Ureter (tissue), 1 donor: ENCODE results near the gene MCF2L2. TPM values are rescaled to one million over a fixed set of nuclear protein-coding genes. Genes with fewer than 3 reads are reported as not detected.
A peak's percentile ranks its signal among the peaks of the same experiment; 100 is the strongest.

Experiments
- DNase-seq: peaks from one replicate; pipeline ENCODE4 v3.0.0-alpha.2; 2020; ENCODE audit warnings: low spot score
- total RNA-seq: library from RNA; stranded (reverse); gene quantifications from one replicate; pipeline ENCODE4 v1.2.4, GENCODE V29; 2023
- donor health status: DM: yes; HTN: yes; CAD: no.

The MCF2L2 gene
- total RNA-seq, 1 donor from 2014 or later: 3.0 TPM

DNA sequence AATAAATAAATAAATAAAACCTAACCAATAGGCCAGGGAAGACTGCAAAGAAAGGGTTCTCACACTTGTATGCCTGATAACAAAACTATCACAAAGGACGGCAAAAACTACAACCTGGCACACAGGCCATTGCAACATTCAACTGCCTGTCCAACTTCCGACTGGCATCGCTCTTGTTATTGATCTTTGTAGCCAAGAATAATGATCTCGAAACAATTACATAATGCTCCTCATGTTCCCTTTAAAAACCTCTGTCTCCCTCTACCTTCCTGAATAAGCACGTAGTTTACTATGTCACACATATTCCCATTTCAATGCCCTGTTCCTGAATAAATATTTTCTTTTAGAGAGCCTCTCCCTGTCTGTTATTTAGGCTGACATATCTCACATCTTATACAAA, 101.1 kb downstream of the MCF2L2 start:
- no peak for DNase-seq

DNA sequence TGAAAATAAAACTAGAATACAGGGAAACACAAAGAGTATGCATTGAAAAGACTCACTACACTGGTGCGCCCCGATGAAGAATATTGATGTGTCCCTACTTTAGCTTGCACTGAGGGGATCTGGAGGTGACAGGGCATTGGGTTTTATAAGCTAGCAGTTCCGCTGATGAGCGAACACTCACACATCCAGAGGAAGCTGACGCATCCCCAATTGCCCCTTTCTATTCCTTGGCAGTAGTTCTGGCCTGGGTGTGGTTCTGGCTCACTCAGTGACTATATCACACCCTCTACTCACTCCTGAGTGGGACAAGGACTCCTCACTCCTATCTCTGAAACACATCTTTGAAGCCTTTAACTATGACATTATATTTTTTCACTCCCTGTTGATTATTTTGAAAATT, 104.3 kb downstream of the MCF2L2 start:
- no peak for DNase-seq

DNA sequence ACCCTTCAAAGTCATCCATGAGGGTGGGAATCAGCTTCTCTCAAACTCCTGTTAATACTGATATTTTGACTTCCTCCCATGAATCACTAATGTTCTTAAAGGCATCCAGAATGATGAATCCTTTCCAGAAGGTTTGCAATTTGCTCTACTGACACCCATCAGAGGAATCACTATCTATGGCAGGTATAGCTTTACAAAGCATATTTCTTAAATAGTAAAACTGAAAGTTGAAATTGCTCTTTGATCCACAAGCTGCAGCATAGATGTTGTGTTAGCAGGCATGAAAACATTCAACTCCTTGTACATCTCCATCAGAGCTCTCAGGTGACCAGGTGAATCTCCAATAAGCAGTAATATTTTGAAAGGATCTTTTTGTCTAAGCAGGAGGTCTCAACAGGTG, 109.0 kb downstream of the MCF2L2 start:
- DNase-seq: no peak

DNA sequence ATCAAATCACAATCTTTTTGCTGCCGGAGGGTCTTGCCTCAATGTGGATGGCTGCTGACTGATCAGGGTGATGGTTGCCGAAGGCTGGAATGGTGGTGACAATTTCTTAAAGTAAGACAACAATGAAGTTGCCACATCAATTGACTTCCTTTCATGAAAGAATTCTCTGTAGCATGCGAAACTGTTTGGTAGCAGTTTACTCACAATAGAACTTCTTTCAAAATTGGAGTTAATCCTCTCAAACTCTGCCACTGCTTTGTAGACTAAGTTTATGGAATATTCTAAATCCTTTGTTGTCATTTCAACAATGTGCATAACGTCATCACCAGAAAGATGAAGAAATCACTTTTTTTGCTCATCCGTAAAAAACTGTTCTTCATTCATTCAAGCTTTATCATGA, 109.5 kb downstream of the MCF2L2 start:
- no peak for DNase-seq

DNA sequence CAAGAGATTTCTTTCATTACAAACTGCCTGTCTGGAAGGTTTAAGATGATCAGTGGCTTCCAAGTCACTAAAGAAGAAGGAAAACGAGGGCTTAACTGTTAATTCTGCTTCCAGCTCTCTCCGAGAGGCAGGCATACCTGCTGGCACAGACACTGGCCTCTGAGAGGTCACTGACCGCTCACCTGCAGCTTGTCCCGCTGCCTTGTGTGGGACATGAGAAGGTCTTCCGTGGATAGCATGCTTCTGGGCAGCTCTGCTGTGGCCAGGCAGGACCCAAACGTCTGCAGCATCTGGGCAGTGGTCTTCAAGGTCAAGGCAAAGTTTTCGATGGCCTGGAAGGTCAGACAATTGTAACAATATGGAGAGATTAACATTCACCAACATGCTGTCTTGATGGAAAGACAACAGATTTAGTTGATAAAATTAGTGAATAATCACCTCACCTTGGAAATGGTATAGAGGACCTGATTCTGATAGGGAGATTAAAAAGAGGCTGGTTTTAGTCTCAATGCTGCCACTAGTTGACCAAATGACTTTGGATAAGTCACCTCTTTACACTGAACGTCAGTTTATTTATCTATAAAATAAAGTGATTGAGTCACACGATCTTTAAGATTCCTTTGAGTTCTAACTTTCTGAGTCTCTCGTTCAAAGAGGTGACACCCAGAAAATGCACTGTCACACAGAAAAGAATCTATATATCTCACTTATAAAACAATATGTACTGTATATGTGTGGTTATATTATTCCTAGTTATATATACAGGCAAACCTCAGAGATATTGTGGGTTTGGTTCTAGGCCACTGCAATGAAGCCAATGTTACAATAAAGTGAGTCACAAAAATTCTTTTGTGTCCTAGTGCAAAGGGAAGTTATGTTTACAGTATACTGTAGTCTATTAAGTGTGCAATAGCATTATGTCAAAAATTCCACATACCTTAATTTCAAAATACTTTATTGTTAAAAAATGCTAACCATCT, 110.2 kb downstream of the MCF2L2 start:
- no peak for DNase-seq

DNA sequence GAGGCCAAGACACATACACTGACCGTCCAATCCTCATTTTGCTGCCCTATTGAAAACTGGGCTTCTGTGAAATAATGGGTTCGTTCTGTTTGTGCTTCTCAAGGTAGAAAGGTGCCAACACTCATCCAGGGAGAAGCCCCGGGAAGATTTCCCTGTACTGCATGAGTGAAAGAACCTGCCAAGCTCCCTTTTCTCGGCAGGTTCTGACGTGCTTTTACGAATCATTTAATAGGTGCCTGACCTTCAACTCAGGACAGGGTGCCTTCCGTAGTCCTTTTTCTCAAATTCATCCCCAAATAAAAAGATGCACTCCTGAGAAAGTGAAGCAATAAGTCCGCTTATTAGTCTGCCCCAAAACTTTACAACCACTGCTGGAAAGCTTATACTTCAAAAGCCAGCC, 111.1 kb downstream of the MCF2L2 start:
- no peak for DNase-seq

DNA sequence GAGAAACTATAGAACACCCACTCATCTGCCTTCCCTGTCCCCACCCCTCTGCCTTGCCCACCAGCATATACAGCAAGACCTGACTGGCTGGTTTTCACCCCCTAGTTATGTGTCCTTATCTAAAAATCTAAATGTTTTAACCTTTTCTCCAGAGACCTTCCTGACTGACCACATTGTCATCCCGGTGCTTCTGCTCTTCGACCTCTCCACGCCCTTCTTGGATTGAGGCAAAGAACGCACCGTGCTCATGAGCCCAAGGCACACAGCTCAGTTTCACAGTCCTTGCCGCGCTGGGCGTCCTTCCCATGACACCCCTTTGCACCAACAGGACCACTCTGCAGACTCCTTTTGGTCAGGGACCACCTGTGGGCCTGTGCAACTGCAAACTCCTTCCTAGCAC, 112.7 kb downstream of the MCF2L2 start:
- peak; percentile 23 for DNase-seq

DNA sequence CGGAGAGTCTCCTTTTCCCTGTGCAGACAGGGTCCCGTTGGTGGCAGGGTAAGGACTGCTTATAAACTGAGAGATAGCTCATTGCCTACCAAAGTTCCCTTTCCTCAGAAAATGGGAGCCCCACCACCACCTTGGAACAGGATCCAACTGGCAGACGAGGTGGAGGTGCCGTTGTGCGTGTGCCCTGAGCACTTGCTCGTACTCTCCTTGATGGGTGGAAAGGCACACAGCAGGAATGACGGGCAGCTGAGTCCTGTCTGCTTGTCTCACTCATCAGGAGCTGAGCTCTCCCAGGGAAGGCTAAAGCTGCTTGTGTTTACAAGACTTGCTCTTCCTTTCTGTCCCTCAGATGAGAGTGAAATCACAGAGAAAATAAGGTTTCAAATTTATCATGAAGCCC, 114.7 kb downstream of the MCF2L2 start:
- no peak for DNase-seq

DNA sequence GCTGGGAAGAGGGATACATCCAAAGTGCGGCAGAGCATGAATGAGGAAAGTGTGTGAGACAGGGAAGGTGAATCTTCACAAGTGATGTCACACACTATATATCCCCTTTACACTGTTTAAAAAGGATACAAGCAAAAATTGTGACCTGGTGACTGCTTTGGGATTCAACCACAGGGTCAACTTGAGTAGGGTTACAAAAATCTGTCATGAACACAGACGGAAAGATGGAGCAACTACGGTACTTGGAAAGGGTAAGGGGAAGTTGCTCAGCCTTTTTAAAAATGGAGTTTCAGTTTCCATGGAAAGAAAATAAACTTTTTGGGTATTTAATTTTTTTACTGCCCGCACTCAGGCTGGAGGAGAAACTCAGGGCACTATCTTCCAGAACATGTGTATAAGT, 115.1 kb downstream of the MCF2L2 start:
- DNase-seq: no peak

DNA sequence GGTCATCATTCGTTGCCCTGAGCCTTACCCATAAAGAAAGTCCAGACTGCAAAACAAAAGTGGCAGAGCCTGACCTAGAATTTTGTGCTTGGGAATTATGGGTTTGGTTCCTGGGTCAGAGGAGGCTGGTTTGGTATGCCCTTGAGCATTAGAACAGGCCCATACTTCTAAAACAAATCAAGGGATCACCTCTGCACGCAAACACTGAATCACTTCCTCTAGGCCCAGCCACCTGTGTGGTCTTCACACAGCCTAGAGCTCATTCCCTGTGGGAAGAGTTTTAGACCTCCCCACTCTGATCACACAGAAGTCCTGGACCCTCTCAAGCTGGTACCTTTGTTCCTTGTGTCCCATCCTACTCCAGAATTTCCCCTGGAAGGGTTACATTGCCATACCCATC, 116.0 kb downstream of the MCF2L2 start:
- peak; percentile 23 for DNase-seq

DNA sequence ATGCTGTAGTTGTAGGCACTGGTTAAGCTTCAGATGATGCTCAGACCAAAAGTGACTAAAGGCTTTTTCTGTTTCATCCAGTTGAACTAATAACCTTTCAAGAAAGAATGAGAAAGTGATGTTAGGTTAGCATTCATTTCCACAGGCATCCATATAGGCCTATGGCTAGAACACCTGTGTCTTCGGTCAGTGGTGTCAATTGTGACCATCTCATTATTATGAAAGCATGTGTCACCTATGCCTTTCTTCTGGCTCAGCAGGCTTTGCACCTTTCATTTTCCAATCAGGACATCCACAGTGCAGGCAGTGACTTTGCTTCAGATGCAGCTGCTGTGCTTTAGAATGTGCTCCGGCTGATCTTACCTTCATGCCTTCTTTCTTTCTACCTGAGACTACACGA, 117.5 kb downstream of the MCF2L2 start:
- DNase-seq: no peak

DNA sequence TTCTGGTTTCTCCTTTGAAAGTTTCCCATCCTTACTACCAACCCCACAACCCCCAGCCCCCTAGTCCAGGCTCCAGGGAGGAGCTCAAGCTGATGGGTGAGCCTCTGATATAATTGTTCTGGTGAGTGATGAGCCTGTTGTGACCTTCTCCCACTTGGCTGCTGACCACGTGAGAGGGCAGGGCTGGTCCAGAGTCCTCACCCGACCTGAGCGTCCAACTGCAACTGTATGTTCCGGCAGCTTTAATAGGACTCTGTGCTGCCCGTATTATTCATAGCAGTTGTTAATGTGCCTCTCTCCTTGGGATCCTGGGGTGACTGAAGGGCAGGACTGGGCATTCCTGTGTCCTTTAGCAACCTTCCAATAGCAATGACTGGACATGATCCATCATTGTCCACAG, 119.1 kb downstream of the MCF2L2 start:
- DNase-seq: no peak

DNA sequence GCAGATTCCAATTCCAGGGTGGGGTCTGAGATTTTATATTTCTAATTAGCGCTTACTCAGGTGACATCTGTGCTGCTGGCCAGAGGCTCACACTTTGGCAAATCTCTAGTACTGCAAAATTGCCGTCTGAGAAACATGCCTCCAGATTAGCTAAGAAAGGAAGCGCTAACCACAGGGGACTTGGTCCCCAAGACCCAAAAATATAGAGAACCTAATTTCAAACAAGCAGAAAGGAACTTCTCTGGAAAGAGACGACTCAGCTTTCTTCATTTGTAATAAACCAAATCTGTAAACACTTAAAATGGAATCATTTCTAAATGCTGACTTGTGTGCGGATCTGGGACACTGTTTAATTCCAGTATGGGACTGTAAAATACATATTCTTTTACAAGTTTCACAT, 119.7 kb downstream of the MCF2L2 start:
- DNase-seq: no peak

DNA sequence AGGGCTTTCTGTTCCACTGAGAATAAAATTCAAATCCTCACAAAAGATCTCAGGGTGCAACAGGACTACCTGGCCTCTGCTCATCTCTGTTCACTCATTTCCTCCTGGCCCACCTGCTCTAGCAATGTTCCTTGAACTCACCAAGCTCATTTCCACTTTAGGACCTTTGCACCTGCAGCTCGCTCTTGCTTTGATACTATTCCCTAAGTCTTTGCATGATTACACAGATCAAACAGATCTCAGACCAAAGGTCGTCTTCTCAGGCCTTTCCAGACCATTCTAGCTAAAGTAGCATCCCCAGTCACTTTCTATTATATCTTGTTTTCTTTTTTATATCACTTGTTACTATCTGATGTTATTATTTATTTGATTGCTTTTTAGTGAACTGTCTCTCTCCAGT, 120.7 kb downstream of the MCF2L2 start:
- no peak for DNase-seq

DNA sequence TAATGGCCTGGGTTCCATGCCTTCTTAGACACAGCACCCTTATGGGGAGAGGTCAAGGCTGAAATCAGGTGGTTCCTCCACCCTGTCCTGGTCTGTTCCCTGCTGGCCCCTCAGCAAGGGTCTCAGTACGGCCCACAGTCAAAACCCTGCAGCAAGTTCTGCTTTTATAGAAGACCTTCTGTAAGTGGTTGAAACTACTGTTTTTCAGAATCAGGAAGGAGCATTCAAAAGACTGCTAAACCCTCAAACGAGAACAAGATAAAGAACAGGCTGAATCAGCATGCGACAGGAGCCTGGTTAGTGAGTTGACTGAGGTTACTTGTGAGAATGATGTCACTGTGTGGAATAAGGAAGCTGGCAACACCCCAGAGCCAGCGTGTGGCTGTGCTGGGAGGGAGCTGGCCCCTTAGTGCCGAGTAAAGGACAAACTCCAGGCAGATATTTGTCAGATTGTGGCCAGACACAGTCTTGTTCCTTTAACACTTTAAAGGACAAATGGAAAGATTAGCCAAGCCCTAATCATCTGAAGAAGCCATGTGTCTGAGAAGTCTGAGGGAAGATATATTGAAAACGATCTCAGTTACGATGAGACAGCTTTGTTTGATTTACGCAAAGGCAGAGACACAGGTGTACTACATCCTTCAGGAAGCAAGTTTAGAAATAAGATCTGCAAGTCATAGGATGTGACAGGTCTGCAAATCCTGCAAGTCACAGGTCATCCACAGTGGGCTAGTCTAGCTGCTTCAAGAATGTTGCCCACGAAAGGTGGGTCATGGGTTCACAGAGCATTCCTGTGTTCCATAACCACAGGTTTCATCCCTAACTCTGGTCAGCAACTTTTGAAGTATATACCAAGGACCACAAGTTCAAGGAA, 121.4 kb downstream of the MCF2L2 start:
- peak; percentile 91 for DNase-seq

DNA sequence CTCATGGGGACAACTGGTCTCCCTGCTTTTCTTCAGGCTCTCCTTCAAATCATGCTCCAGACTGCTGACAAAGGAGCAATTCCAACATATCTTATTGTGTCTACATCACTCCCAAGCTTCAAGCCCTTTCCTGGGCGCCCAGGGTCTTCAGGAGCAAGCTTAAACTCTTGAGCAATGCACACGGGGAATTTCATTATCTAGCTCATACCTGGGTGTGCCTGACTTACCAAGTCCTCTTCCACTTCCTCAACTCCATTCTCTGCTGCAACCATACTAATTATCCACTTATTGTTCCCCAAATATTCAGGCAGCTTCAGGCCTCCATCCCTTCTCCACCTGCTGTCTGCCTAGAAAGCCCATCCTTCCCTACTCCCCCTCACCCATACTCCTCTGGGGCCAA, 124.7 kb downstream of the MCF2L2 start:
- no peak for DNase-seq

DNA sequence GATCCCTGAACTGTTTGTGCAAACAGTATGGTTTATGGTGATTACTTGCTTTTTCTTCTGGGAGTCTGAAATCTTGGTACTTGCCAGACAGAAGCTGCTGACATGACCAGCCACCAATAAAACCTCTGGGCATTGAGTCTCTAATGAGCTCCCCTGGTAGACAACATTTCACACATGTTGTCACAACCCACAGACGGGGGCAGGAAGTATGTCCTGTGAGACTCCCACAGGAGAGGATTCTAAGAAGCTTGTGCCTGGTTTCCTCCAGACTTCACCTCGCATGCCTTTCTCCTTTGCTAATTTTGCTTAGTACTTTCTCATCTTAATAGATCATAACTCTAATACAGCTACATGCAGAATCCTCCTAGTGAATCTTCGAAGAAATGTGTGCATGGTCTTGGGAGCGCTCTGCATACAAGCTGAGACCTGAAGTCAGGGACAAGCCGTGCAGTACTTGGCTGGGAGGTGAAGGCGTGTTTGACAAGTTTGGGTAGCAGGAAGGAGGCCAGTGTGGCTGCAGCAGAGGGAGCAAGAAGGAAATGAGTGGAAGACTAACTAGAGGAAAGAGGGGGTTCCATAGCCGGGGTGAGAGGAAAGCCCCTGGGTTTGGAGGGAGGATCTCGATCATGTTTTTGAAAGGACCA, 126.4 kb downstream of the MCF2L2 start:
- peak; percentile 64 for DNase-seq

DNA sequence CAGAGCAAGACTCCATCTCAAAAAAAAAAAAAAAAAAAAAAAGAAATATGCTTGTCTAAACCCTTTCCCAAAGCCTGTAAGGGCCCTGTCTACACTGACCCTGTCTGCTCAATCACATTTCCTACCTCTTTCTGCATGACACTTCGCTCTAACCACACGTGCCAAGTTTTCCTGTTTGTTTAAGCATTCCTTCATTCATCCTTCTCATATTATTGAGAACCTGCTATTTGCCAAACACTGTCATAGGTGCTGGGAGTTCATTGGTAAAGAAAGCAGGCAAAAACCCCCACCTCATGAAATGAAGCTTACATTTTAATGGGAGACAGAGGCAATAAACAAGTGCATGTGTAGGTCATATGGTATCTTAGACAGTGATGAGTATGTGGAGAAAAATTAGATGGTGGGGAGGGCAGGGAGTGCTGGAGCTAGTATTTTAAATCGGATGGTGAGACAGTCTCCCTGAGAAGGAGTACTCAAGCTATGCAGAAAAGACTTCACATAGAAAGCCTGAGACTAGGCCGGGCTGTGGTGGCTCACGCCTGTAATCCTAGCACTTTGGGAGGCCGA, 127.3 kb downstream of the MCF2L2 start:
- DNase-seq: no peak

DNA sequence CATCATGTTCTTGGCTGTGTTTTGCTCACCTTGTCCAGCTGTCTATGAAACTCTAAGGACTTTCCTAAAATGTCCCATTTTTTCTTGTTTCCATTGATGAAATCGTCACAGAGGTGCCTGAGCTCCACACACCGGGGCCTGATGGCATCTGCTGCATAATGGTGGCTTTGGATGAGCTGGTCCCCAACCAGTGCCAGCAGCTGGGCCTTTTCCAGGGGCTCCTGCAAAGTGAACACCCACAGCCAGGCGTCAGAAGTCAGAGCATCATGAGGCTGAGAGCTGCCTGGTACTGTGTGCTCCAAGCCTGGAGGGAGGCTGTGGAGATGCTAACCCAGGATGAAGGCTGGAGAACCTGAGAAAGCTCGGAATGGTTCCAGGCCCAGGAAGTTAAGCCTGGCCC, 128.4 kb downstream of the MCF2L2 start:
- DNase-seq: no peak

DNA sequence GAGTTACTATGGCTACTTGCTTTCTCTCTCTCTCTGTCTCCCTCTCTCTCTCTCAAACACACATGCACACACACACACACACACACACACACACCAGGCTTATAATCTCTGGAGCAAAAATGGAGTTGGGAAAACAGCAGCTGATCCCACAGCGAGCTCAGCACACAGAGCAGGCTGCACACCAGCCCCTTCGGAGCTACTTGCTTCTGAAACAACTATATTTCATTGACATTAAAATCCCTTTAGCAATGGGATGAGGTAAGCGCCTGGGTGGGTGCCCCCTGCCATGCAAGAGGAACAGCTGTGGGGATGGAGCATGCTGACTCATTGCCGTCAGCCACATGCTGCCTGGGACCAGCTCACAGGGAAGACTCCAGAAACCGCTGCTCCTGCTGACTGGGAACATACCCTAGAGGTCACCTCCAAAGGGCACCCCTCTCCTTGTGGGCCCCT, 129.7 kb downstream of the MCF2L2 start:
- DNase-seq: peak; percentile 61

DNA sequence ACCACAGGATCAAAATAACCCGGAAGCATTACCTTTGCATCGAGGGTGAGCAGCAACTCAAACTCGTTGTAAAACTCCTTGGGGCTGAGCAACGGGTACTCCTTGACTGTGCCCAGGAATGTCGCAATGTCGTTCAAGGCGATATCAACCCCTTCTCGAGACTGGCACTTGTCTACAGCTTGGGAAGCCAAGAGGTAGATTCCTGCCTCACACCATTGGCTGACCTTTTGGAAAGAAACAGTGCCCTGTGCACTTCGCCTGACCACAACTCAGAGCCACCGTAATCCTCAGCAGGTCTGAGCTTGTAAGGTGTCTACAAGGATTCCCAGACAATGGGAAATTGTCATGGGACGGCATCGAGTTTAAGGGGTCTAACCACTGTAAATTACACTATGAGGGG, 131.5 kb downstream of the MCF2L2 start:
- no peak for DNase-seq

DNA sequence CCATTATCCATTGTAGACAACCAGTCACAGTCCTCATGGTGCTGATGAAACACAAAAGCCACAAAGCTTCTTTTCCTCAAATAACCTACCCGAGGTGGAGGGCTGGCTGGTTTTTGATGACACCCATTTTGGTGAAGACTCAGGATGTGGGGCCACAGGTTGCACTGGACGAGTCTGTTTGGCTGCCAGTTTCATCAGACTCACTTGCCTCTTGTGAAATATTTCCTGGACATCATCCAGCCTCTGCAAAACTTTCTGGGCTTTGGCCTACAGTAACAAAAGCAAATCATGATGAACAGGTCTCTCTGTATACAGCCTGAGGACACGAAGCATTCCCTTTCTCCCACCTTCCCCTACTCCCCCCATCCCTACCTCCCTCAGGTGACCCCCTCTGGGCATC, 133.2 kb downstream of the MCF2L2 start:
- peak; percentile 83 for DNase-seq
